Lower leg skin (tissue), 3 donors: ENCODE measurements around the gene ADARB2.

ENCODE experiments used
- POLR2A ChIP-seq, 2 donors: fragments of 450-650 bp; IDR thresholded peaks; one replicate each; pipeline ENCODE4 v1.6.1; 2016 to 2017; ENCODE audit warnings: antibody characterized with exemption in 2 of 2, mild to moderate bottlenecking in 1 of 2, moderate library complexity in 1 of 2
- TF ChIP-seq, protein P1 (sequence below), 3 donors: fragments of 450-650 bp; IDR thresholded peaks; one replicate each; pipeline ENCODE4 v1.5.1; 2016; ENCODE audit warnings: antibody characterized with exemption in 3 of 3, mild to moderate bottlenecking in 3 of 3, moderate library complexity in 2 of 3

DNA sequence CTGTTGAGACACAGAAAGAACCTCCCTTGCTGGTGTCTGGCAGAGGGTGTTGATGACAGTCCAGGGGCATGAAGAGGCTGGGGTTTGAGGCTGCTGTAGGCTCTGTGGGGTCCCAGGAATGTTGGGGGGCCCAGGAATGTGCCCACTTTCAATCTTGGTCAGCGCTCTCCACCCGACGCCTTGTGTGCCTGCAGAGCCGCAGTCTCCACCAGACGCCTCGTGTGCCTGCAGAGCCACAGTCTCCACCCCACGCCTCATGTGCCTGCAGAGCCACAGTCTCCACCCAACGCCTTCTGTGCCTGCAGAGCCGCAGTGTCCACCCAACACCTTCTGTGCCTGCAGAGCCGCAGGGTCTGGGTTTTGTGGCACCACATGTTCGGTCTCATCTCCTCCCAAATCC is 84.0 kb downstream of the ADARB2 start:
- TF ChIP-seq, protein P1, sequence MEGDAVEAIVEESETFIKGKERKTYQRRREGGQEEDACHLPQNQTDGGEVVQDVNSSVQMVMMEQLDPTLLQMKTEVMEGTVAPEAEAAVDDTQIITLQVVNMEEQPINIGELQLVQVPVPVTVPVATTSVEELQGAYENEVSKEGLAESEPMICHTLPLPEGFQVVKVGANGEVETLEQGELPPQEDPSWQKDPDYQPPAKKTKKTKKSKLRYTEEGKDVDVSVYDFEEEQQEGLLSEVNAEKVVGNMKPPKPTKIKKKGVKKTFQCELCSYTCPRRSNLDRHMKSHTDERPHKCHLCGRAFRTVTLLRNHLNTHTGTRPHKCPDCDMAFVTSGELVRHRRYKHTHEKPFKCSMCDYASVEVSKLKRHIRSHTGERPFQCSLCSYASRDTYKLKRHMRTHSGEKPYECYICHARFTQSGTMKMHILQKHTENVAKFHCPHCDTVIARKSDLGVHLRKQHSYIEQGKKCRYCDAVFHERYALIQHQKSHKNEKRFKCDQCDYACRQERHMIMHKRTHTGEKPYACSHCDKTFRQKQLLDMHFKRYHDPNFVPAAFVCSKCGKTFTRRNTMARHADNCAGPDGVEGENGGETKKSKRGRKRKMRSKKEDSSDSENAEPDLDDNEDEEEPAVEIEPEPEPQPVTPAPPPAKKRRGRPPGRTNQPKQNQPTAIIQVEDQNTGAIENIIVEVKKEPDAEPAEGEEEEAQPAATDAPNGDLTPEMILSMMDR (IDR thresholded peaks at IDR 0.05): no peak
- TF ChIP-seq POLR2A (IDR thresholded peaks at IDR 0.05): no peak
